Glomerular endothelial cell (primary cell): ENCODE measurements around the gene C3orf18. TPM values are rescaled to one million over a fixed set of nuclear protein-coding genes. Genes with fewer than 3 reads are reported as not detected.

Source experiments
- DNase-seq: peaks from one replicate; pipeline ENCODE4 v3.0.0-alpha.2; 2011; ENCODE audit warnings: low read depth, low spot score; ENCODE audit errors: extremely low read depth
- total RNA-seq: library from RNA; depleted of rRNA; stranded (reverse); fragments of >200 nt; gene quantifications from 2 replicates; pipeline ENCODE4 v1.2.3, GENCODE V29; 2015

Gene C3orf18
- total RNA-seq, 1 donor from 2014 or later: 4.2 TPM

GRCh38 chr3:50604110-50604621, 36.6 kb upstream of the C3orf18 start:
- DNase-seq: no peak

GRCh38 chr3:50603261-50604109, 35.9 kb upstream of the C3orf18 start:
- DNase-seq: no peak

GRCh38 chr3:50602595-50603191, 35.1 kb upstream of the C3orf18 start:
- DNase-seq: no peak

DNA sequence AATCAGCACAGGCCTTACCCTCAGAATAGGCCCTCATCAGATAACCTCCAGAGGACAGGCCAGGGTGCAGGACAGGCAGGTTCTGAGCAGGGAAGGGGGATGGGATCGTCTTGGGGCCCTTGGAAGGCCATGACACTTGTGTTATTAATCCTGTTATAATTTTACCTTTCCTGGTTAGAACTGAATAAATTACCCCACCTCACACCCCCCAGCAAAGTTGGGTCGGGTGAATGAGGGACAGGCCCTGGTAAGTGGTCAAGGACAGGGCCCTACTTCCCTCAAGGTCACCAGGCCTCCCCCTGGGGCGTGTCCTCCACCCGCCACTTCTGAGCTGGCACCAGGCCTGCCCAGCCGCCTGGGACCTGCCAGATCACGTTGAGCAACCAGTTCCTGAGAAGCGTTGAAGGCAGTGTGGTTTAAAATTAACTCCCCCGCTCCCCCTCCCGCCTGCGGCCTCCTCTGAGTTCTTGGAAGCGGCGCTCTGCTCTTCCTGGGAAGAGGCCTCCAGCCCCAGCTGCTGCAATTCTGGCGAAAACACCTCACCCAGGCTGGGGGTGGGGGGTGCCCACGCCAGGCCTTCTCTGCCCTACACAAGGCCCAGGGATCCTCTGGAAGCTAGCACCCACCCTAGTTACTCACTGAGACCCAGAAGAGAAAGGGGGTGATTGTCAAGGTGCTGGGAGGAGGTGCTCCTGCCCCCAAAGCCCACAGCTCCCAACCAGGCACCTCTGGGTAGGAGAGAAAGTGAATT, 33.5 kb upstream of the C3orf18 start:
- DNase-seq: no peak

DNA sequence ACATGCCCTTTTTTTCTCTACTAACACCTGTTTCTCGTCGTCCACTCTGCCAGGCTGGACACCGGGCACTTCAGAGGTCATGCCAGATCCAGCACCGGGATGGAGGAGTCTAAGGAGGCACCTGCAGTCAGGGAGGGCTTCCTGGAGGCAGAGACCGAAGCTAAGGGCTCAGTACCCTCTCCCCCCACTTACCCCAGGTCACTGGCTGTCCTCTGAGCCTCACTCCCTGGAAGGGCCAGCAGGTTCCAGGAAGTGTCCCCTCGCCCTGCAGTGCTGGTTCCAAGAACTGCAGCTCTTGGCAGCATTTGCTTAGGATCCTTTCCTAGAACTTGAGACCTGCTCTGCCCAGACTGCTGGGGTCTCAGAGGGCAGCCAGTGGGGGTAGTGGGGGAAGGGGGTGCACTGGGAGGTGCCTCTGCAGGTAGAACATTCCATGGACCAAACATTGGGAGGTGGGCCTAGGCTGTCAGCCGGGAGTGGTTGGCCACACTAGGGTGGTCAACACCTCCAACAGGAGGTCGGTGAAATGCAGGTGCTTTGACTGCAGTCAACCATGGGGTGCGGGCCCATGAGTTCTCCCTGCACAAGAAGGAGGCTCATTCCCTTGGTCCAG, 32.7 kb upstream of the C3orf18 start:
- DNase-seq: no peak

GRCh38 chr3:50599716-50600118, 32.2 kb upstream of the C3orf18 start:
- no peak for DNase-seq

GRCh38 chr3:50599115-50599715, 31.7 kb upstream of the C3orf18 start:
- DNase-seq: no peak

GRCh38 chr3:50594253-50594785, 26.8 kb upstream of the C3orf18 start:
- DNase-seq: no peak

DNA sequence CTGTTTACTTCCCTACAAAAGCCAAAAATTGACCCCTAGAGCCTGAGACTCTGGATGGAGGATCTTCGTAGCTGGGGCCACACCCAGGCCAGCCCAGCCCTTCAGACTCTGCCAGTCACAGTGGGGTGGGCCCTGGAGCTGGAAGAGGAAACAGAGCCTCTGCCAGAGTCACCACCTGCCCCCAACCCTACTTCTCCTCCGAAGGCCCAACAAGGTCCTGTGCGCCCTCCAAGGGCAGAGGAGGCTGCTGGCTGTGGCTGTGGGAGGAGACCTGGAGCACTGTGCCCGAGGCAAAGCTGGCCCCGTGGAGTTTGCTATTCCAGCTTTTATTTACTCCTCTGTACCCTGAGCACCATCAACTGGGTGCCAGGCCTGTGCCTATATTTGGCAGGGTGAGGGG, 25.0 kb upstream of the C3orf18 start:
- DNase-seq: no peak

DNA sequence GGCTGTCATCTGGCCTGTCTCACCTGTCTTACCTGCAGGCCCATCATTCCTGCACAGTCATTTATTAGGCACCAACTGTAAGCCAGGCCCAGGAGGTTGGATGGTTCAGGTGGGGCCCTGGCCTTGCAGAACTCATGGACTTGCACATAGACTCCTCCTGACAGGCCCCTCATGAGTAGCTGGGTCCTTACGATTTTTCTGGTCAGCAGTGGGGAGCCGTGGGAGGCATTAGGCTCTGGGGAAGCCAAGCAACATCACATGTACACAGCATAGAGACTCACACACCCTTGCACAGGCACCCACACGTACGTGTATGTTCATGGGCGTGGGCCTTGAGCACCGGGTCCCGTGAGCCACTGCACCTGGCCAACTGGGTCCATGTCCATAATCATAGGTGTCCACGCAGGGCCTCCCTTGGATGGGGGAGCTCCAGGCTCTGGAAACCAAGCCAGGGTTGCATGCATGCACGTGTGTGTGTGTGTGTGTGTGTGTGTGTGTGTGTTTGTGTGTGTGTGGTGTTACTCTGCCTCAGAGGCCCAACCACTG, 23.7 kb upstream of the C3orf18 start:
- no peak for DNase-seq

- no peak for DNase-seq
Measured at GRCh38 chr3:50588759-50589433, 21.3 kb upstream of the C3orf18 start.

DNA sequence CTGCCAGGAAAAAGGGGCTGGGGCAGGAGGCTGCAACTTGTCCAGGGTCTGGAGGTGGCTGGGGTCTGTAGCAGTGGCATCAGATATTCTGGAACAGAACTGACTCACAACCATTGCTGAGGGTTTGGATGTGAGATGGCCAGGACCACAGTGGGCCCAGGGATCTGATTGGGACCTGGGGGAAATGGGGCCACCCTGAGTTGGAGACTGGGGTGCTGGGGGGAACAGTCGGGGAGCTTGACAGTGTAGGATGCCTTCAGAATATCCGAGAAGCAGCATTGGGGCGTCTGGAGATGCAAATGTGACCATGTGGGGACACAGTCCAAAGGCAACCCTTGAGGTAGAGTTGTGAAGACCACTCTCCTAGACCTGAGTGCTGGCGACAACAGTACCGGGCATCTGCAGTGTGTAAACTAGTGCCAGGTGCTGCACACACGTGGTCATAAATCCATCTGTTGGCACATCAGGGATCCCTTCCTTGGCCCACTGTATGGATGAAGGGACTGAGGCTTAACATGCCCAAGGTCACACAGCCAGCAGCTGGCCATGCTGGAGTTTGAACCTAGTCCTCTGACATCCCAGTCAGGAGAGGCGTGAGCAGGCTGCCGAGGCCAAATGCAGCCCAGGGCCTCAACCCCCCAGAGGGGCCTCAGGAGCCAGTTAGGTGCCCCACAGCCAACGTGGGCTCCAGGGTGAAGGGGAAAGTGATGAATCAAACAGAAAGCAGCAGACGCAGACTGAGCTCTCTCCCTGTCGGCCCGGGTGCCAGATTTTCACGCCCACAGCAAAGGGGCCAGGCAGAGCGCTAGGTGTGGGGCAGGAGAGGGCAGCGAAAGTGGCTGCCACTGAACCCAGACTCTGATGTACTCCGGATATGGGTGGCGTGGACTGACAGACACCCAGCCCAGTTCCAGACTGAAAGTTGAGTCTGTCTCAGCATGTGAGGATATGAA, 20.5 kb upstream of the C3orf18 start:
- no peak for DNase-seq

DNA sequence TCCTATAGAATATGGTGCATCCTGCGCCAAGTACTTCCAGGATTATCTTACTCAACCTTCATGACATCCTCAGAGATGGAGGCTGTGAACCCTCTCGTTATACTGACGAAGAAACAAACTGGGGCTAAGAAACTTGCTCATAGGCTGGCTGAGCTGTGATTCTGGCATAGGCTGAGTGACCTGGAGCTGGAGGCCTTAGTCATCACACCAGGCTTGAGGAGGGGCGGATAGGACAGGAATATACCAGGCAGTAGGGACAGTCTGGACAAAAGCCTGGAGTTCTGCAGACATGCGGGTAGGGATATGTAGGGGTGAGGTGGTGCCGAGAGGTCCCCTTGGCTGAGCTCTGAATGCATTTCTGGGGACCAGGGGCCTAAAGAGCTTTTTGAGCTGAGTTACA, 19.8 kb upstream of the C3orf18 start:
- DNase-seq: no peak

- DNase-seq: no peak
Measured at GRCh38 chr3:50586763-50587070, 19.2 kb upstream of the C3orf18 start.

DNA sequence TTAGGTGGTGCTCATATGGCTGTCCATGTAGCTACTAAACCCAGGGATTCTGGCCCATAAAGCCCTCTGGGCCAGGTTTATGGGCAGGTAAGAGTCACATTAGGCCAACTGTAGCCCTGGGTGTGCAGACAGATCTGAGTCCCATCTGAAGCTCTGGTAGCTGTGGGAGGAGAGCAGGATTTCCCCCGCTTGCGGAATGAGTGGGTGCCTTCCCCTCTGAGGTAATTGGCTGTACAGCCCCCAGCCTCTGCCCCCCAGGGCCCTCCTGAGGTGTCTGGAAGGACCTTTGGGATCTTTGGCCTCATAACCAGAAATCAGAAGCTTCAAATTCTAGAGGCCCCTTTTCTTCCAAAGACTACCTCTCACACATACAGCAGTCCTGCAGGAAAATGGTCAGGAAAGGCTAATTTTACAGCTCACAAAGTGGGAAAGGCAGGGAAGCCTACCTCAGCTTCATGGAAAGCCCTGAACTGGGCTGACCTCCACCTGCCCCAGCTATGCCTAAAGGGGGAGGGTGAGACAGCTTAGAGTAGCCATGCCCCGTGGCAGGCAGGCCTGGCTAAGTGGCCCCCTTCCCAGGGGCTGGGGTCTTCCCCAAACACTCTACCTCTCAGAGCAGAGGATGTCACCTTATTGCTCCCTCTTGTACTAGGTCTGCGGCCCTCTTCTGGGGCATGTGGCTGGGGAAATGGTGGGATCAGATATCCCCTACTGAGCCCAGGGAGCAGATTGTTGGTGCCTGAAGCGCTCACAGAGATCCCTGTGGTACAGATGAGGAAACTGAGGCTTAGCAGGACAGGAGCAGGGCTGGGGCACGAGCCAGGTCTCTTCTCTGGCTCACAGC, 18.6 kb upstream of the C3orf18 start:
- no peak for DNase-seq

- DNase-seq: no peak
Measured at GRCh38 chr3:50584391-50584790, 16.8 kb upstream of the C3orf18 start.

- DNase-seq: no peak
Measured at GRCh38 chr3:50583897-50584296, 16.4 kb upstream of the C3orf18 start.

GRCh38 chr3:50582083-50582482, 14.5 kb upstream of the C3orf18 start:
- DNase-seq: no peak
